Stimulated activated CD4-positive, alpha-beta T cell treated with anti-CD3 and anti-CD28 coated beads, Interleukin-15, amount 100 ng/mL, for 24 hours (primary cell): Measurements from ENCODE around the gene PDLIM1.
"Not testable (repeated sequence)": the region's sequence is repeated elsewhere in the genome, so short reads cannot be mapped to it uniquely, and the experiment has no call there.

Experiments
- DNase-seq: peaks from one replicate; pipeline ENCODE4 v3.0.0-alpha.2; 2020

The PDLIM1 gene

DNA sequence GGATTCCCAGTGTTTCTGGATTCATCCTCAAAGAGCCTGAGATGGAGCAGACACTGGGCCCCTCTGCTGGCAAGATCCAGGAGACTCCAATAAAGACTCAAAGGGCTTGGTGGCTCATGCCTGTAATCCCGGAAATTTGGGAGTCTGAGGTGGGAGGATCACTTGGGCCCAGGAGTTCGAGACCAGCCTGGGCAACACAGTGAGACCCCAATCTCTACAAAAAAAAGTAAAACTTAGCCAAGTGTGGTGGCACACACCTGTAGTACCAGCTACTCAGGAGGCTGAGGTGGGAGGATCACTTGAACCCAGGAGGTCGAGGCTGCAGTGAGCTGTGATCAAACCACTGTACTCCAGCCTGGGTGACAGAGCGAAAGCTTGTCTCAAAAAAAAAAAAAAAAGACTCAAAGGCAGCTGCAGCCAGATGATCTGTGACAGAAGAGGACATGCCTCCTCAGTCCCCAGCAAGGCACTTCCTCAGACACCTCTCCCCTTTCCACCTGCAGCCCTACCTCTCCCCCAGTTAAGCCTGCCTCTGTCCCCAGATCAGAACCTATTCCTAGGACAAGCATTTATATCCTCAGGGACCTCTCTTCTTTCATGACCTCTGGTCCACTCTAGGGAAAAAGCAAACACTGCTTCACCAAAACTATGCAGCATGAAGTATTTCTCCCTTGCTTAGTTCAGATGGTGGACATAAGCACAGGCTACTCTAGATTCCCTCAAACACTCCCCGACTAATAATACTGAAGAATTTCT, 27.9 kb downstream of the PDLIM1 start:
- DNase-seq = no peak

- DNase-seq = no peak
These were observed 28.9 kb downstream of the PDLIM1 start for GRCh38 chr10:95261926-95262325.

DNA sequence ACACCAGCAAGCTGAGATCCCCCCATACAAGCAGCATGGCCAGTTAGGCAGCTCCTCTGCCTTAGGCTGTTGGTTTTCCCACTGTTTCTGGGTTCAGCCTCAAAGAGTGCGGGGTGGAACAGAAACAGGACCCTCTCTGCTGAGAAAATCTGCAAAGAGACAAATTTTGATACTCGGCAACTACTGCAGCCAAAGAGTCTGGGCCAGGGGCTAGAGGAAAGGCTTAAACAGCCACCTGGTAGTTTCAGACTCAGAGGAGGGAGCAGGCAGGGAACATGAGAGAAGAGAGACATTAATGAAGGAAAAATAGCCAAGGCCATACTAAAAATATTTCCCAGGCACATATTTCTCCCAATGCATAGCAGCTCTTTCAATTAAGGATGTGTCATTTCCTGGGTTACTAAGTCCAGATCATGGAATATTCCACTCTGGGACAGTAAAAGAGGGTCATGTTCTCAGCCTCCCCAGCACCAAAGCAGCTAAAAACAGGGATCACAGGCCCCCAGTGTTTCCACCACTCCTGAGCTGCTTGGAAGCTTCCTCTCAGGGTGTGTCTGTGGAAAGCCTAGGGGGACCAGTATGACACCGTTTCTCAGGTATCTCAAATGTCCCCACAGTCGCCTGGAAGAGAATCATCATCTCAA, 29.8 kb downstream of the PDLIM1 start:
- DNase-seq = no peak

DNA sequence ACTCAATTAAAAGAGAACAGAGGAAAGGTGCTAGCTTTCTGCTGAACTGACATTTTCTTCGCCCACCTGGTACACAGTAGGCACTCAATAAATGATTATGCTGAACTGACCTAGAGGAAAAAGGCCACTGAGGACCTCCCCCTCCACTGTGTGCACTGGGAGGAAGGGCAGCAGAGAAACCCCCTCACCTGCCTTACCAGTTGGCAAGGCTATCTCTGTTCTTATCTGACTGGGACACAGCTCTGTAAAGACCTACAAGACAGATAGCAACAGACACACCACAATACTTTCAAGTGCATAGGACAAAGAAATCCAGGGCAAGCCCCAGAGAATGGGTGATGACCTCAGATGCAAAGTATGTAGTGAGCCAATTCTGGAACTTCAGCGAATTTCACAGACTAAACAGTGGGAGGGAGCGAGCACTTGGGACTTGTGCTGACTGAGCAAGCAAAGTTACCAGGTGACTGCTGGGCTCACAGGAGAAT, 30.4 kb downstream of the PDLIM1 start:
- DNase-seq = no peak

GRCh38 chr10:95257849-95258248, 33.0 kb downstream of the PDLIM1 start:
- no peak for DNase-seq

DNA sequence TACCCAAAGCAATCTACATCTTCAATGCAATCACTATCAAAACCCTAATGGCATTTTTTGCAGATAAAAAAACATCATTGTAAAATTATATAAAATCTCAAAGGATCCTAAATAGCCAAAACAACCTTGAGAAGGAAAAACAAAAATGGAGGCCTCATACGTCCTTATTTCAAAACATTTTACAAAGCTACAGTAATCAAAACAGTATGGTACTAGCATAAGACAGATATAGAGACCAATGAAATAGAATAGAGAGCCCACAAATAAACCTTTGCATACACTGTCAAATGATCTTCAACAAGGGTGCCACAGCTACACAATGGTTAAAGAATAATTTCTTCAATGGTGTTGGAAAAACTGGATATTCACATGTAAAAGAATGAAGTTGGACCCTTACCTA, 34.5 kb downstream of the PDLIM1 start:
- DNase-seq = no peak

DNA sequence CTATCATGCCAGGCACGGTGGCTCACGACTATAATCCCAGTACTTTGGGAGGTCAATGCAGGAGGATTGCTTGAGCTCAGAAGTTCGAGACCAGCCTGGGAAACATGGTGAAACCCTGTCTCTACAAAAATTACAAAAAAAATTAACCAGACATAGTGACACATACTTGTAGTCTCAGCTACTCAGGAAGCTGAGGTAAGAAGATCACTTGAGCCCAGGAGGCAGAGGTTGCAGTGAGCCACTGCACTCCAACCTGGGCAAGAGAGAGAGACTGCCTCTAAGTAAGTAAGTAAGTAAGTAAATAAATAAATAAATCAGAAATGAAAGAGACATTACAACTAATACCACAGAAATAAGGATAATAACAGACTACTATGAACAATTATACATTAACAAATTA, 36.2 kb downstream of the PDLIM1 start:
- DNase-seq = no peak

DNA sequence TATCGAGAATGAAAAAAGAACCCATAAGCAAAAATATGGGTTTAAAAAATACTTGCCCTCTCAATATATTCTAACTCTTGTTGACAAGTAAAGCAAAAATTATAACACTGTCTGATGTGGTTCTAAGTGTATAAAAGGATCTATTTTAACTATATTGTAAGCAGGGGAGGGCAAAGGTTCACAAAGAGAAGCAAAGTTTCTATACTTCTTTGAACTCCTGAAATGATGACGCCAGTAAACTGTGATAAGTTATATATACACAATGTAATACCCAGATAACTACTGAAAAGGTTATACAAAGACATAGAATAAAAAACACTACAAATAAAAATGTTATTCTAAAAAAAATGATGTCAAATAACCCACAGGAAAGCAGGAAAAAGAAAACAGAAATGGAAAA, 37.1 kb downstream of the PDLIM1 start:
- no peak for DNase-seq

DNA sequence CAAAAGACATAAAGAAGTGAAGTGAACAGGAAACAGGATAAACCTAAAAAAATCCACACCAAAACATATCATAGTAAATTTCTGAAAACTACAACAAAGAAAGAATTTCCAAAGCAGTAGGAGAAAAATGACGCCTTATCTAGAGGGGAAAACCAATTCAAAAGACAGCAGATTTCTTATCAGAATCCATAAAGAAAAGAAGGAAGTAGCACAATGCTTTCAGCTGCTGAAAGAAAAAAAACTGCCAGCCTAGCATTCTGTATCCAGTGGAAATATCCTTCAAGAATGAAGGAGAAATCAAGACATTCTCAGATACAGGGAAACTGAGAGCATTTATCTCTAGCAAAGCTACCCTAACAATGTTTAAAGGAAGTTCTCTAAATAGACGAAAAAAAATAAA, 37.8 kb downstream of the PDLIM1 start:
- DNase-seq = no peak

DNA sequence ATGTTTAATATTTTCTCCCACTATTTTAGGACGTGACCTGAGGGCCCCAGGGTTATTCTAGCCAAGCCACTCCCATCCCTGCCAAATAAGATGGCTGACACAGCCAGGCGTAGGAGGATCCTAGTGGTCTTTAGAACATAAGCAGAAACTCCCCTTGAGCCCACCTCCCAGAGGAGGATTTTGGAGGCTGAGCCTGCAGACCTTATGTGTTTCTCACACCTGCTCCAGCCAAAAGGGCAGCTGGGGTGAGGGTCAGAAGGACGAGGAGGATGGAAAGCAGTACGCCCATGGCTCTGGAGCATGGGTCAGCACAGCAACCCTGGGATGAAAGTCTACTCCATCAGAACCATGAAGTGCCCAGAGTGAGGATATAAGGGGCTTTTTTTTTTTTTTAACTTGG, 39.9 kb downstream of the PDLIM1 start:
- DNase-seq = no peak

DNA sequence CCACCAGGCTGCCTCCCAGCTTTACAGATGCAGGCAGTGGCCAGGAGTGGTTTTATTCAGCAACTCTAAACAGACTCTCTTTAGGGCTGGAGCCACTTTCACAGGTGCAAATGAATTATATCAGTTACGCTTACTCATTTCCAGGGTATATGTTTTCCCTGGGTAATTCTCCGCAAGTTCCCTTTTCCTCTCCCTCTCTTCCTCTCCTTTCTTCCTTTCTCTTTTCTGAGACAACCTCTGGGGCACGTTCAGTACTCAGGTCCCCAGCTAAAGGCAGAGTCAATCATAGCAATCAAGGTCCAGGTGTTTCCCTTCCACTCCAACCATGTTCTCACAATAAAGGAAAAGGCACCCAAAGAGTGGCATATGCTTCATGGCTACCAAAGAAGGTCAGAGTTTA, 41.3 kb downstream of the PDLIM1 start:
- DNase-seq = no peak

GRCh38 chr10:95248989-95249388, 41.8 kb downstream of the PDLIM1 start:
- no peak for DNase-seq

- no peak for DNase-seq
These were observed 42.8 kb downstream of the PDLIM1 start for GRCh38 chr10:95247881-95248583.

GRCh38 chr10:95247200-95247880, 43.5 kb downstream of the PDLIM1 start:
- no peak for DNase-seq

DNA sequence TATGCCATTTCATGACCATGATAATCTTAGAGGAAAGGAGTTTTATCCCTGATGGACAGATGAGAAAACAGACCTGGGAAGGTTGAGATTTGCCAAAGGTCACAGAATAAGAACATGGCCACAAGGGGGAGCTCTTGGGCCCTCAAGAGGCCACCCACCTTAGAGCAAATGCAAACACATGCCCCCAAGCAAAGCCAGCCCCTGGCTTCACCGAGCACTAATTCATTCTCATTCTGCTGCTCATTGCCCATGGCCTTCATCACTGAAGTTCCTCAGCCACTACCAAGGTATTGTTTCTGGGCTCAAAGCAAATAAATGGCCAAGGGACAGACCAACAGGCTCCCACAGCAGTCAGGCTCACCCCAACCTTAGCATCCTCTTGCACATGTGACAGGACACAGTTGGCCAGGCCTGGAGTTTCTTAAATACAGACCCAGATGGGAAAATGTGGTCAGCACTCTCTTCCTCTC, 44.2 kb downstream of the PDLIM1 start:
- DNase-seq = peak; percentile 79

GRCh38 chr10:95245425-95246055, 45.3 kb downstream of the PDLIM1 start:
- DNase-seq = no peak

DNA sequence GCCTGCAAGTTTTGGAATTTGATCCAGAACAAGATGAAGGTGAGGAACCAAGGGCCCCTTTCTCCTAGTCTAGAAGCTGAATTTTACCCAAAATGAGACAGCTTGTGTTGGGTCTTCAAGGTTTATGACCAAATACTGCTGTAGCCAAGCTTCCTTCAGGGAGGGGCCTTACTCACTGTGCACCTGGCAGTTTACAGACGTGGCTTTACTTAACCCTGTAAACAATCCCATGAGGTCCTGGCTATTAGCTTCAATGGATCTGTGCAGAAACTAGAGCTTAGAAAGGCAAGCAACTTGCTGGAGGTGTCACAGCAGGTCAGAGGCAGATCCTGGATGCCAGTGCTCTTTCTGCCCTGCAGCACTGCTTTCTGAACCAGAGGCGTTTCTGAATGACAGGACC, 46.7 kb downstream of the PDLIM1 start:
- DNase-seq = no peak

- DNase-seq = no peak
These were observed 47.5 kb downstream of the PDLIM1 start for GRCh38 chr10:95243318-95243617.

- peak; percentile 45 for DNase-seq
These were observed 48.1 kb downstream of the PDLIM1 start for GRCh38 chr10:95242581-95243317.

- DNase-seq = no peak
These were observed 49.3 kb downstream of the PDLIM1 start for GRCh38 chr10:95241533-95241932.

GRCh38 chr10:95240811-95241210, 50.0 kb downstream of the PDLIM1 start:
- DNase-seq = no peak

DNA sequence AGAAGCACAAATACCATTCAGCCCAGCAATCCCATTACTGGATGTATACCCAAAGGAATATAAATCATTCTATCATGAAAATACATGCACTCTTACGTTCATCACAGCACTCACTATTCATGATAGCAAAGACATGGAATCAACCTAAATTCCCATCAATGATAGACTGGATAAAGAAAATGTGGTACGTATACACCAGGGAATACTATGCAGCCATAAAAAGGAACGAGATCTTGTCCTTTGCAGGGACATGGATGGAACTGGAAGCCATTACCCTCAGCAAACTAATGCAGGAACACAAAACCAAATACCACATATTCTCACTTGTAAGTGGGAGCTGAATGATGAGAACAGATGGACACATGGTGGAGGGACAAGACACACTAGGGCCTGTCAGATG, 50.7 kb downstream of the PDLIM1 start:
- not testable (repeated sequence) for DNase-seq
